Measurements from ENCODE around the gene PRICKLE4. TPM values are rescaled to one million over a fixed set of nuclear protein-coding genes. Genes with fewer than 3 reads are reported as not detected.

PRICKLE4 gene
- total and polyA plus RNA-seq, 2 experiments from 2014 or later, result 0.48 to 0.66 TPM

DNA sequence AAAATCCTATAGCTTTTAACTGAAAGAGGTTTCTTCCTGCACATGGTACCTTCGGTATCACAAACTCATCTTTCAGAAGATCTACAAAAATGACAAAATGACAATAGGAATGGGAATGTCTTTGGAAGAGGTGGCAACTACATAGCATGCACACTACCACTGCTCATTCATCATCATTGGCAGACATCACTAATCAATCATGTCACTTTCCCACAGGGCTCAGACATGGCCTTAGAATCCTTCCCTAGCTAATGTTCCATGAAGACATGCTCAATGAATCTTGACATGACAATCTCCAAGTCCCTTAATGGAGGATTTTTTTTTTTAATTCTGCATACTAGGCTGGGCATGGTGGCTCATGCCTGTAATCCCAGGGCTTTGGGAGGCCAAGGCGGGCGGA lies 30.2 kb upstream of the PRICKLE4 start (continued):
- TF ChIP-seq, protein P1, sequence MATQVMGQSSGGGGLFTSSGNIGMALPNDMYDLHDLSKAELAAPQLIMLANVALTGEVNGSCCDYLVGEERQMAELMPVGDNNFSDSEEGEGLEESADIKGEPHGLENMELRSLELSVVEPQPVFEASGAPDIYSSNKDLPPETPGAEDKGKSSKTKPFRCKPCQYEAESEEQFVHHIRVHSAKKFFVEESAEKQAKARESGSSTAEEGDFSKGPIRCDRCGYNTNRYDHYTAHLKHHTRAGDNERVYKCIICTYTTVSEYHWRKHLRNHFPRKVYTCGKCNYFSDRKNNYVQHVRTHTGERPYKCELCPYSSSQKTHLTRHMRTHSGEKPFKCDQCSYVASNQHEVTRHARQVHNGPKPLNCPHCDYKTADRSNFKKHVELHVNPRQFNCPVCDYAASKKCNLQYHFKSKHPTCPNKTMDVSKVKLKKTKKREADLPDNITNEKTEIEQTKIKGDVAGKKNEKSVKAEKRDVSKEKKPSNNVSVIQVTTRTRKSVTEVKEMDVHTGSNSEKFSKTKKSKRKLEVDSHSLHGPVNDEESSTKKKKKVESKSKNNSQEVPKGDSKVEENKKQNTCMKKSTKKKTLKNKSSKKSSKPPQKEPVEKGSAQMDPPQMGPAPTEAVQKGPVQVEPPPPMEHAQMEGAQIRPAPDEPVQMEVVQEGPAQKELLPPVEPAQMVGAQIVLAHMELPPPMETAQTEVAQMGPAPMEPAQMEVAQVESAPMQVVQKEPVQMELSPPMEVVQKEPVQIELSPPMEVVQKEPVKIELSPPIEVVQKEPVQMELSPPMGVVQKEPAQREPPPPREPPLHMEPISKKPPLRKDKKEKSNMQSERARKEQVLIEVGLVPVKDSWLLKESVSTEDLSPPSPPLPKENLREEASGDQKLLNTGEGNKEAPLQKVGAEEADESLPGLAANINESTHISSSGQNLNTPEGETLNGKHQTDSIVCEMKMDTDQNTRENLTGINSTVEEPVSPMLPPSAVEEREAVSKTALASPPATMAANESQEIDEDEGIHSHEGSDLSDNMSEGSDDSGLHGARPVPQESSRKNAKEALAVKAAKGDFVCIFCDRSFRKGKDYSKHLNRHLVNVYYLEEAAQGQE (IDR thresholded peaks at IDR 0.05; ENCODE audit: unreplicated experiment), result no peak
- TF ChIP-seq ETS1 (IDR thresholded peaks at IDR 0.05), result no peak
- TF ChIP-seq ZNF114 (CRISPR knock-in tag; IDR thresholded peaks at IDR 0.05), result no peak
- TF ChIP-seq CREB1 (CRISPR knock-in tag; IDR thresholded peaks at IDR 0.05; ENCODE audit: low read depth), result no peak
- no peak for TF ChIP-seq EZH2 (IDR thresholded peaks at IDR 0.05; ENCODE audit: low read depth, unreplicated experiment)
- TF ChIP-seq JUNB (IDR thresholded peaks at IDR 0.05; ENCODE audit: unreplicated experiment), result no peak

DNA sequence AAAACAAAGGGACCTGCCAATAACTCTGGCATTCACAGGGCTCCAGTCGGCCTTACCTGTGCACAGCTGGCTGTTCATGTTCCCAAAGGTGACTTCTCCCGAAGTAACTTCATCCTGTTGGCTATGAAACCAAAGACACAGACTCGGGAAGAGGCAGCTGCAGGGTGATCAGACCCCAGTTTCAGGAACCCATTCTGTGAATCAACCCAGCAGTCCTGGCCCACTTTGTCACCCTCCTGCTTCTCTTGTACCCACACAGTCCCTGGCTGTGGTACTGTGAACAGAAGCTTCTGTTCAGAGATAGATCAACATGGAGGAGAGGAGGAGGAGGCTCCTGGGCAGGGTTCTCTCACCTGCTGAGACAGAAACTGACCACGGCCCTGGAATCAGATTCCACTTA lies 24.7 kb upstream of the PRICKLE4 start:
- Histone ChIP-seq H3K4me3 (no peak overlapping the region), H3K4me2 (no peak overlapping the region), H3K36me3 (ENCODE audit: insufficient read depth) (no peaks in the 10 kb centered on the region), H3K27me3 (ENCODE audit: insufficient read depth) (no peaks in the 10 kb centered on the region), H3K27ac (ENCODE audit: low read depth) (no peak overlapping the region), H4K20me1 (replicated peaks; ENCODE audit: insufficient read depth) (no peaks in the 10 kb centered on the region), H3K4me1 (ENCODE audit: insufficient read depth) (no peaks in the 10 kb centered on the region), H3K79me2 (replicated peaks; ENCODE audit: insufficient read depth) (no peaks in the 10 kb centered on the region), H3F3A (replicated peaks; ENCODE audit: low read depth) (no peaks in the 10 kb centered on the region), H3K9me2 (ENCODE audit: insufficient read depth) (no peaks in the 10 kb centered on the region), H2AFZ (0 out of 2 replicates have a peak overlapping the region, but pooled peaks have one; percentile 3)
- Mint-ChIP-seq H3K9me3 (no peaks in the 10 kb centered on the region), H3K27ac (no peak overlapping the region), H3K4me3 (no peak overlapping the region), H3K4me1 (peaks cover 7% of the 10 kb centered on the region), H3K36me3 (ENCODE audit: low read depth) (no peaks in the 10 kb centered on the region), H3K27me3 (ENCODE audit: insufficient read depth, low read depth, poor library complexity) (peaks cover 15% of the 10 kb centered on the region)
- no peak for DNase-seq (ENCODE audit: low spot score)
- no peak for TF ChIP-seq CTCF (conservative IDR thresholded peaks at IDR 0.05; ENCODE audit: low read depth in 2 of 2)
- no peak for TF ChIP-seq EZH2phosphoT487 (IDR thresholded peaks at IDR 0.05; ENCODE audit: unreplicated experiment)
- TF ChIP-seq CREB1 (CRISPR knock-in tag; IDR thresholded peaks at IDR 0.05; ENCODE audit: low read depth), result no peak
- no peak for ATAC-seq

Measured in GM23338 (cell line).